Aorta (tissue), 5 donors: ENCODE data around the gene GNAI3. TPM values are rescaled to one million over a fixed set of nuclear protein-coding genes. Genes with fewer than 3 reads are reported as not detected.

Source experiments
- ATAC-seq: fragments of 200-7000 bp; cut with Tn5 transposase; one replicate; pipeline ENCODE4 v1.9.1; 2022; ENCODE audit warnings: moderate library complexity; ENCODE audit not compliant: low FRiP score
- DNase-seq, 2 donors: peaks; one replicate each; pipeline ENCODE4 v3.0.0-alpha.2; 2020
- H3K27ac ChIP-seq, 2 donors: one replicate each; pipeline ENCODE4 v1.5.1; 2013; ENCODE audit warnings: low read length in 2 of 2, mild to moderate bottlenecking in 2 of 2, moderate library complexity in 2 of 2, control low read depth in 1 of 2, inconsistent platforms in 1 of 2, low read depth in 1 of 2
- H3K27me3 ChIP-seq, 2 donors: one replicate each; pipeline ENCODE4 v1.6.1; 2013; ENCODE audit warnings: control low read depth in 1 of 2, low read length in 1 of 2, mild to moderate bottlenecking in 1 of 2, moderate library complexity in 1 of 2; ENCODE audit not compliant: insufficient read depth in 2 of 2, control insufficient read depth in 1 of 2
- H3K36me3 ChIP-seq, 2 donors: one replicate each; pipeline ENCODE4 v1.6.1; 2013; ENCODE audit warnings: control low read depth in 1 of 2, low read length in 1 of 2, mild to moderate bottlenecking in 1 of 2; ENCODE audit not compliant: insufficient read depth in 2 of 2, control insufficient read depth in 1 of 2
- H3K4me1 ChIP-seq, 2 donors: one replicate each; pipeline ENCODE4 v1.6.1; 2013; ENCODE audit warnings: low read length in 2 of 2, control low read depth in 1 of 2, mild to moderate bottlenecking in 1 of 2, moderate library complexity in 1 of 2; ENCODE audit not compliant: insufficient read depth in 2 of 2, control insufficient read depth in 1 of 2
- H3K4me3 ChIP-seq, 2 donors: one replicate each; pipeline ENCODE4 v1.5.1; 2013; ENCODE audit warnings: low read length in 2 of 2, control low read depth in 1 of 2, mild to moderate bottlenecking in 1 of 2
- H3K9me3 ChIP-seq: one replicate; pipeline ENCODE4 v1.6.1; 2013; ENCODE audit warnings: mild to moderate bottlenecking, low read length; ENCODE audit not compliant: control insufficient read depth
- WGBS, 2 donors: extraction: QIAGEN DNeasy Blood & Tissue Kit; methylation state at CpG; one replicate each; pipeline ENCODE4 v1.1.7; 2013; 5-methylcytosine and 5-hydroxymethylcytosine counted together
- intact Hi-C, 2 donors: fragments of 100-400 bp; cut with DNase I; formaldehyde crosslinking; loops; one replicate each; pipeline versions ENCODE4 v1.14.2 to v1.15.0; 2022
- polyA plus RNA-seq, 2 donors: library from polyadenylated mRNA; stranded (reverse); fragments of 200-250 nt; gene quantifications; one replicate each; pipeline ENCODE4 v1.2.3, GENCODE V29; 2013
- total RNA-seq, 2 donors: library from RNA; stranded (reverse); fragmentation: NEBNext Ultra II Directional; extraction: Animal tissue kit (Norgen Biotek cat#: 25700); gene quantifications; one replicate each; pipeline ENCODE4 v1.2.1, GENCODE V29; 2021
- donor health status: healthy with polysubstance abuse.
- donor health status: Bipolar disorder and iron deficiency.
- donor health status: DM: no; HTN: no; CAD: no.
- donor health status: DM: no; HTN: no; CAD: no.
- donor health status: DM: yes; HTN: yes; CAD: no.

Gene GNAI3
- total and polyA plus RNA-seq, 4 donors, result 3.0 to 8.2 (median 5.1) TPM

DNA sequence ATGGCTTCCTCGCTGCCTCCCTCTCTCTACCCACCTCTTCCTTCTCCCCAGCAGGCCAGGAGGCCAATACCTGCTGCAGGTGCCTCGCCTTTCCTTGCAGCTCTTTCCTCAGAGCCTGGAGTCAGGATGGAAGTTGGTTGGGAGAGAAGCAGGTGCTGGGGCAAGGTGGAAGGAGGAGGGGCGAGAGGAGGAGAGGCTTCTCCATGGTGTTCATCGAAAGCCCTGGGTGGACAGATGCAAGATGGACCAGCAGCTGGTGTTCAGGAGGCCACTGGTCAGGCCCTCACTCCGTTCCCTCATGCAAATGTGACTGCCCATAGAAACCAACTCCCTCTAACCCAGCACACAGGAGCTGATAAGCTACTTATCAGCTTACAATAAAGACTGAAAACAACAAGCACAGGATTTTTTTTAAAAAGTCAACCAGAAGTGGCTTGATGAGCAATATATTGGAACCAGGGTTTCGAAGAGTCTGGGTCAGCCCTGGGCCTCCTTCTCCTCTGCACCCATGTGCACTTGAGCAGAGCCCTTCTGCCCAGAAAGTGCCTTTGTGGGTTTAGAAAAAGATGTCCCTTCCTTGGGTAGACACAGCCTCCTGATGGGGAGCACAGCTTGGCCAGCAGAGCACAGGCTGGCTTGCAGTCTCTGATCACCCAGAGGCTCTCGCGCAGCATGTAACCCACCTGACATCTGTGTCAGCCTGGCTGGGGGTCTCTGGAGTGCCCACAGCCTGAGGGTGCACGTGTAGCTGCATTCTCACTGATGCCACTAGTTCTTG lies 90.8 kb downstream of the GNAI3 start:
- Histone ChIP-seq H3K9me3 (no peaks in the 10 kb centered on the region), H3K36me3 (no peaks in the 10 kb centered on the region), H3K4me3 (no peak overlapping the region), H3K4me1 (no peaks in the 10 kb centered on the region), H3K27ac (no peak overlapping the region), H3K27me3 (no peaks in the 10 kb centered on the region)
- no peak for DNase-seq
- ATAC-seq, result no peak
- 89 to 90% methylated on average over 9 of the region's 9 CpGs for WGBS, 2 donors
- intact Hi-C loops, result no loop called here

- no peaks in the 10 kb centered on the region for H3K36me3 ChIP-seq
- no peaks in the 10 kb centered on the region for H3K4me1 ChIP-seq
- WGBS, 2 donors, result 45 to 54% methylated on average over 6 of the region's 6 CpGs
- no peak overlapping the region for H3K27ac ChIP-seq
- DNase-seq, result peak in 1 of 2 donors; percentile 67
- H3K4me3 ChIP-seq, result no peak overlapping the region
- H3K9me3 ChIP-seq, result no peaks in the 10 kb centered on the region
- intact Hi-C loops, result loop anchor here (2.0 to 5.0 kb wide), 4 partner anchors 47 to 347 kb away; partner anchors contain the start of gene GSTM1 (in 1 of the 2)
- no peaks in the 10 kb centered on the region for H3K27me3 ChIP-seq
- no peak for ATAC-seq
Measured at GRCh38 chr1:109639841-109640184, 91.4 kb downstream of the GNAI3 start.

- H3K36me3 ChIP-seq, result no peaks in the 10 kb centered on the region
- H3K27ac ChIP-seq, result no peak overlapping the region
- 47% methylated on average over 5 of the region's 5 CpGs for WGBS, 2 donors
- intact Hi-C loops, result loop anchor here (2.0 to 5.0 kb wide), 4 partner anchors 46 to 347 kb away; partner anchors contain the start of gene GSTM1 (in 1 of the 2)
- ATAC-seq (peak; percentile 85), DNase-seq (peak; percentile 91 to 96)
- H3K27me3 ChIP-seq, result no peaks in the 10 kb centered on the region
- H3K4me1 ChIP-seq, result no peaks in the 10 kb centered on the region
- no peaks in the 10 kb centered on the region for H3K9me3 ChIP-seq
- no peak overlapping the region for H3K4me3 ChIP-seq
Measured at GRCh38 chr1:109640285-109640865, 92.0 kb downstream of the GNAI3 start.

DNA sequence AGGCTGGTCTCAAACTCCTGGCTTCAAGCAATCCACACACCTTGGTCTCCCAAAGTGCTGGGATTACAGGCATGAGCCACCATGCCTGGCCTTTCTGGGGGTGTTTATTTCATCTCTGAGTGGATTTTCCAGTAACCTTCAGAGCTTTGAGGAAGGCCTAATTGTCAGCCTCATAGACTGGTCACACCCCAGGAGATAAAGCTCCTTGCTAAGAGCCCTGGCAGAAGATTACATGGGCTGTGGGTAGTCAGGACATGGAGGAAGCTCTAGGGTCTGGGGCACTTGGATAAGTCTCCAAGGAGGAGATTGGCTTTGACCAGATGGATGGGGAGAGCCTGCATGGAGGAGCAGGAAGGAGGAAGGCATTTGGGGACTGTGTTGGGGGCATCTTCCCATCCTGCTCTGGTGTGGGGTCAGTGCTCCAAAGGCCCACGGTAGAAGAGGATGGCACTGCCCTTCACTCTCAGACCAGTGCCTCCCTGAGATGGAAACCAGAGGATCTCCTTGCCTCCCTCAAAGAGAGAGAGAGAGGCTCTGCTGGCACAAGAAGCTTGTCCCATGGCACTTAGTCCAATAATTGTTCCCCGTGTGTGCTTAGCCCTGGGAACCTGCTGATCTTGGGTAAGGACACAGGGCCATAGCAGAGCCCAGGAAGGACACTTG lies 92.8 kb downstream of the GNAI3 start:
- H3K27ac ChIP-seq, result no peak overlapping the region
- H3K4me3 ChIP-seq, result no peak overlapping the region
- H3K9me3 ChIP-seq, result no peaks in the 10 kb centered on the region
- WGBS, 2 donors, result 62 to 84% methylated on average over 2 of the region's 2 CpGs
- no peaks in the 10 kb centered on the region for H3K36me3 ChIP-seq
- H3K27me3 ChIP-seq, result no peaks in the 10 kb centered on the region
- DNase-seq, result peak in 1 of 2 donors; percentile 30
- intact Hi-C loops, result loop anchor here (2.0 to 5.0 kb wide), 4 partner anchors 46 to 346 kb away; partner anchors contain the start of gene GSTM1 (in 1 of the 2)
- no peaks in the 10 kb centered on the region for H3K4me1 ChIP-seq
- no peak for ATAC-seq

GRCh38 chr1:109641861-109642260 lies 93.4 kb downstream of the GNAI3 start:
- Histone ChIP-seq H3K4me1 (no peaks in the 10 kb centered on the region), H3K4me3 (no peak overlapping the region), H3K27me3 (no peaks in the 10 kb centered on the region), H3K36me3 (no peaks in the 10 kb centered on the region), H3K27ac (no peak overlapping the region), H3K9me3 (no peaks in the 10 kb centered on the region)
- intact Hi-C loops, result loop anchor here (2.0 to 5.0 kb wide), 4 partner anchors 45 to 345 kb away; partner anchors contain the start of gene GSTM1 (in 1 of the 2)
- ATAC-seq, result no peak
- 81 to 82% methylated on average over 2 of the region's 2 CpGs for WGBS, 2 donors
- no peak for DNase-seq

GRCh38 chr1:109642626-109643025 lies 94.2 kb downstream of the GNAI3 start:
- 76 to 79% methylated on average over 3 of the region's 3 CpGs for WGBS, 2 donors

DNA sequence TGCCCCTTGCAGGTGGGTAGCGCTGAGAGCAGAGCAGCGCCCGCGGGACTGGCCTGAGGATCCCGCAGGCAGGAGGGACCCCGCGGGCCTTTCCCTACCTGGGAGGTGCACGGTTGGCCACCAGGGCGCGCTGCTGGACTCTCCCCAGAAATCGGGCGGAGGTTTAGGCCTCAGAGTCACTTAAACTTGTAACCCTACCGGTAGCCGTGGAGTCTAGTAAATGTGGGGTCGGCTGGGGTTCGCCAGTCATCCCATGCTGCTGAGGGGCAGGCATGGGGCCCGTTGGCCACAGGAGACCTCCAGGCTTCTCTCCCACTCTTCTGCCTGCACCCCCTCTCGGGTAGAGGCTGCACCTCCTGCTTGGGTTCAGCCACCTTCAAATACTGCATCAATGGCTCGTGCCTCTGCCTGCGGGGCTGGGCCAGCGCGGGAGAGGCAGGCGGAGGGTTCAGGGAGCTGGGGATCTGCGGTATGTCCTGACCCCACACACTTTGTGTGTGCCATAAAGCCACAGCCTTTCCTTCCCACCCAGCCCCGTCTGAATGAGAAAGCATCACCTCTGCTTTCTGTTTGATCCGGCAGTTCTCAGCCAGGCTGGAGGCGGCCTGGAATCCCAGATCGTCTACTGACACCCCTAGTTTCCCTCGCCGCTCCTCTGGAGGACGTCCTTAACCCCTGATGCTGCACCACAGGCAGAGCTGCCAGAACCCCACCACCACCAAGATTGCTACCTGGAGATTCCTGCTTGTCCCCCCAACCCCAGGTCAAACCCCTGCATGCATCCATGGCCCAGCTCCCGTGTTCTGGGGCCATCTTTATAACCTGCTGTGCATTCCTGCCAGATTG lies 95.2 kb downstream of the GNAI3 start:
- DNase-seq (peak; percentile 92 to 96), ATAC-seq (peak; percentile 77)
- no peaks in the 10 kb centered on the region for H3K27me3 ChIP-seq
- H3K4me3 ChIP-seq, result no peak overlapping the region
- H3K4me1 ChIP-seq, result no peaks in the 10 kb centered on the region
- intact Hi-C loops, result loop anchor here (1.0 to 5.0 kb wide), 3 partner anchors 97 to 344 kb away; no protein-coding TSS in a partner anchor
- H3K9me3 ChIP-seq, result no peaks in the 10 kb centered on the region
- WGBS, 2 donors, result 40 to 41% methylated on average over 32 of the region's 32 CpGs
- H3K36me3 ChIP-seq, result no peaks in the 10 kb centered on the region
- no peak overlapping the region for H3K27ac ChIP-seq

More at GRCh38 chr1:109642626-109643025, 94.2 kb downstream of the GNAI3 start:
- intact Hi-C loops, result loop anchor here (1.0 to 5.0 kb wide), 3 partner anchors 96 to 345 kb away; no protein-coding TSS in a partner anchor
- no peak for DNase-seq
- Histone ChIP-seq H3K27ac (no peak overlapping the region), H3K4me3 (no peak overlapping the region), H3K4me1 (no peaks in the 10 kb centered on the region), H3K27me3 (no peaks in the 10 kb centered on the region), H3K36me3 (no peaks in the 10 kb centered on the region), H3K9me3 (no peaks in the 10 kb centered on the region)
- no peak for ATAC-seq

GRCh38 chr1:109644670-109645069 lies 96.3 kb downstream of the GNAI3 start:
- H3K4me3 ChIP-seq, result no peak overlapping the region
- no peak for ATAC-seq

More at GRCh38 chr1:109644670-109645069, 96.3 kb downstream of the GNAI3 start:
- no peak overlapping the region for H3K27ac ChIP-seq
- H3K27me3 ChIP-seq, result no peaks in the 10 kb centered on the region
- no peaks in the 10 kb centered on the region for H3K36me3 ChIP-seq
- H3K4me1 ChIP-seq, result no peaks in the 10 kb centered on the region
- DNase-seq, result no peak
- 52% methylated on average over 10 of the region's 10 CpGs; no CpG with 5 or more reads in 1 of the 2 donors for WGBS, 2 donors
- intact Hi-C loops, result loop anchor here (5.0 kb wide), 2 partner anchors 333 to 343 kb away; no protein-coding TSS in a partner anchor
- no peaks in the 10 kb centered on the region for H3K9me3 ChIP-seq
